ENCODE data around the gene ACADS. TPM values are rescaled to one million over a fixed set of nuclear protein-coding genes. Genes with fewer than 3 reads are reported as not detected.
A peak's percentile ranks its signal among the peaks of the same experiment; 100 is the strongest.

Gene ACADS
- total RNA-seq, 1 experiment from 2014 or later: 11.0 TPM

DNA sequence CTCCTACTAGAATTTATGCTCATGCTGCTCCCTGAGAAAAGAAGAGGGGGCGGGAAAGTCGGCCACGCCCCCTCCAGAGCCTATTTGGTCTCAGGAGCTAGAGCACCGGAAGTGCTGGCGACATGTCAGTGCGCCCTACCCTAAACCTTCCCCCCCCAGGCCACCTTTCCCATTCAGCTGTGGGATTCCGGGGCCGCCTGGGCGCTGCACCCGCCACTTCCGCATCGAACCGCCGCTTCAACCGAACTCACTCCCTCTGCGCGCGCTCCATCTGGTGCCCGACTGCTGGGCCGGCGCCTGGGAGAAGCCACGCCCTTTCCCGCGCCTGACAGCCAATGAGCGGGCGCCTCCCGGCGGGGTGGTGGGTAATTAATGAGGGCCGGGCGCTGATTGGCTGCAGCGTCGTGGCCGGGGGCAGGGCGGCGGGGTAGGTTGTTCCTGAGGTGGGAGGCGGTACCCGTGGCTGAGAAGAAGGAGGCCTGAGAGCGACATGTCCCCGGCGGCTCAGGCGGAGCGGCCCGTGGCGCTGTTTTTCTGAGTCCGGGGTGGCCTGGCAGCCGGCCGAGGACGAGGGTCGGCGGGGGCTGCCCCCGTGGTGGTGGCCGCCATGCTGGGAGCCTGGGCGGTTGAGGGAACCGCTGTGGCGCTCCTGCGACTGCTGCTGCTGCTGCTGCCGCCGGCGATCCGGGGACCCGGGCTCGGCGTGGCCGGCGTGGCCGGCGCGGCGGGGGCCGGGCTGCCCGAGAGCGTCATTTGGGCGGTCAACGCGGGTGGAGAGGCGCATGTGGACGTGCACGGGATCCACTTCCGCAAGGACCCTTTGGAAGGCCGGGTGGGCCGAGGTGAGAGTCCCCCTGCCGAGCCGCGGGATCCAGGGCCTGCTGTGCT, 38.7 kb upstream of the ACADS start, which contains the start of gene MLEC (continued):
- TF ChIP-seq, protein P1, sequence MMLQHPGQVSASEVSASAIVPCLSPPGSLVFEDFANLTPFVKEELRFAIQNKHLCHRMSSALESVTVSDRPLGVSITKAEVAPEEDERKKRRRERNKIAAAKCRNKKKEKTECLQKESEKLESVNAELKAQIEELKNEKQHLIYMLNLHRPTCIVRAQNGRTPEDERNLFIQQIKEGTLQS (CRISPR knock-in tag; conservative IDR thresholded peaks at IDR 0.05): no peak
- no peak for TF ChIP-seq NFATC4 (CRISPR knock-in tag; IDR thresholded peaks at IDR 0.05)
- no peak for TF ChIP-seq EMX1 (CRISPR knock-in tag; IDR thresholded peaks at IDR 0.05)
- no peak for TF ChIP-seq ATF2 (CRISPR knock-in tag; IDR thresholded peaks at IDR 0.05; ENCODE audit: borderline replicate concordance, low read depth)
- TF ChIP-seq CBFB (CRISPR knock-in tag; IDR thresholded peaks at IDR 0.05; ENCODE audit: low read depth): no peak
- TF ChIP-seq RELA (CRISPR knock-in tag; IDR thresholded peaks at IDR 0.05; ENCODE audit: borderline replicate concordance): no peak; the same call in 1 of the 2 replicates
- TF ChIP-seq ZNF396 (CRISPR knock-in tag; IDR thresholded peaks at IDR 0.05; ENCODE audit: borderline replicate concordance): no peak
- no peak for TF ChIP-seq OVOL2 (CRISPR knock-in tag; IDR thresholded peaks at IDR 0.05; ENCODE audit: borderline replicate concordance)
- no peak for TF ChIP-seq ZNF532 (CRISPR knock-in tag; IDR thresholded peaks at IDR 0.05; ENCODE audit: borderline replicate concordance)
- 0 out of 2 replicates have a peak, but pooled peaks have one; percentile 59 for TF ChIP-seq NR3C1 (CRISPR knock-in tag; conservative IDR thresholded peaks at IDR 0.05; ENCODE audit: low read depth)
- TF ChIP-seq MAX (CRISPR knock-in tag; IDR thresholded peaks at IDR 0.05): no peak; the same call in 1 of the 2 replicates
- TF ChIP-seq ZNF423 (CRISPR knock-in tag; IDR thresholded peaks at IDR 0.05): no peak

DNA sequence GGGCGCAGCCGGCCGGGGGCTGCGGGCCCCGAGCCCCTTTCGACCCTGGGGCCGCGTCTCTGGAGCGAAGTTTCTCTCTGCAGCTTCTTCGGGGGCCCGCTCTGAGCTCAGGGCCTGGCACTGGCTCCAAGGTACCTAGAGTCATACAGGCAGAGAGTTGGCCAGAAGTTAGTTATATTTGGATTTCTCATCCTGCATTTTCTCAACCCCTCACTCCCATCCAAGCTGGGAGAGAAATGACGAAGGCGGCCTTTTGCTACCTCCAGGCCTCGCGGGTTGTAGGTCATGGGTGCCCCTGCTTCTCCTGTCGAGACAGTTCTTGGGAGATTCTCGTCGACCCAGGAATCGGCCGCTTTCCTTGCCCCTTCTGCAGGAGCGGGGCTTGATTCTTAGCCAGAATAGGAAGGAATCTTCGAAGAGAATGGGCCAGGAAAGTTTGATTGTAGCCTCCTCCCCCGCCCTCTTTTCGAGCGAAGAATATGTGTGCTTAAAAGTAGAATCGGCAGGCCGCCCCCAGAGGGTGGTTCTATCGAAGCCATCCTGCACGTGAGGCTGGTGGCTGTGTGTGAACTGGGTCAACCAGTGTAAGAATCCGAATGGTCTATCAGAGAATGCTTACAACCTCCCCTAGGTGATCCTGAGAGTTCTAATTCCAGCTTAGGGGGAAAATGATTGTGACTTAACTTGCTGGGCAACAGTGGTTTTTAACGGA, 37.9 kb upstream of the ACADS start:
- ChIA-PET CTCF (interaction anchor here (0.9 to 3.6 kb wide), 6 partner anchors 12 to 106 kb away, joined by 3 to 24 read pairs (median 4); partner anchors contain the start of gene POP5), POLR2A (interaction anchor here (1.2 to 1.4 kb wide), 2 partner anchors 38 to 41 kb away, joined by 4 to 9 read pairs; no protein-coding TSS in a partner anchor)
- peak; percentile 28 for DNase-seq (ENCODE audit: low spot score)
- ATAC-seq: no peak
- H3K4me3 Mint-ChIP-seq: peak overlapping the region; percentile 87
- H3K4me1 Mint-ChIP-seq: peaks cover 45% of the 10 kb centered on the region
- no peaks in the 10 kb centered on the region for H3K27me3 Mint-ChIP-seq (ENCODE audit: low read depth)
- no peaks in the 10 kb centered on the region for H3K9me3 Mint-ChIP-seq
- H3K36me3 Mint-ChIP-seq: no peaks in the 10 kb centered on the region
- H3K27ac Mint-ChIP-seq: peak overlapping the region; percentile 92
- TF ChIP-seq CBFB (CRISPR knock-in tag; IDR thresholded peaks at IDR 0.05; ENCODE audit: low read depth) (no peak), HMGA2 (CRISPR knock-in tag; IDR thresholded peaks at IDR 0.05) (no peak), CREB1 (CRISPR knock-in tag; IDR thresholded peaks at IDR 0.05) (no peak), ZNF423 (CRISPR knock-in tag; IDR thresholded peaks at IDR 0.05) (no peak), ZBTB43 (CRISPR knock-in tag; IDR thresholded peaks at IDR 0.05) (no peak), ZNF425 (CRISPR knock-in tag; conservative IDR thresholded peaks at IDR 0.05) (no peak)
- TF ChIP-seq, protein P2, sequence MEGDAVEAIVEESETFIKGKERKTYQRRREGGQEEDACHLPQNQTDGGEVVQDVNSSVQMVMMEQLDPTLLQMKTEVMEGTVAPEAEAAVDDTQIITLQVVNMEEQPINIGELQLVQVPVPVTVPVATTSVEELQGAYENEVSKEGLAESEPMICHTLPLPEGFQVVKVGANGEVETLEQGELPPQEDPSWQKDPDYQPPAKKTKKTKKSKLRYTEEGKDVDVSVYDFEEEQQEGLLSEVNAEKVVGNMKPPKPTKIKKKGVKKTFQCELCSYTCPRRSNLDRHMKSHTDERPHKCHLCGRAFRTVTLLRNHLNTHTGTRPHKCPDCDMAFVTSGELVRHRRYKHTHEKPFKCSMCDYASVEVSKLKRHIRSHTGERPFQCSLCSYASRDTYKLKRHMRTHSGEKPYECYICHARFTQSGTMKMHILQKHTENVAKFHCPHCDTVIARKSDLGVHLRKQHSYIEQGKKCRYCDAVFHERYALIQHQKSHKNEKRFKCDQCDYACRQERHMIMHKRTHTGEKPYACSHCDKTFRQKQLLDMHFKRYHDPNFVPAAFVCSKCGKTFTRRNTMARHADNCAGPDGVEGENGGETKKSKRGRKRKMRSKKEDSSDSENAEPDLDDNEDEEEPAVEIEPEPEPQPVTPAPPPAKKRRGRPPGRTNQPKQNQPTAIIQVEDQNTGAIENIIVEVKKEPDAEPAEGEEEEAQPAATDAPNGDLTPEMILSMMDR (IDR thresholded peaks at IDR 0.05): no peak
- TF ChIP-seq, protein P3, sequence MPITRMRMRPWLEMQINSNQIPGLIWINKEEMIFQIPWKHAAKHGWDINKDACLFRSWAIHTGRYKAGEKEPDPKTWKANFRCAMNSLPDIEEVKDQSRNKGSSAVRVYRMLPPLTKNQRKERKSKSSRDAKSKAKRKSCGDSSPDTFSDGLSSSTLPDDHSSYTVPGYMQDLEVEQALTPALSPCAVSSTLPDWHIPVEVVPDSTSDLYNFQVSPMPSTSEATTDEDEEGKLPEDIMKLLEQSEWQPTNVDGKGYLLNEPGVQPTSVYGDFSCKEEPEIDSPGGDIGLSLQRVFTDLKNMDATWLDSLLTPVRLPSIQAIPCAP (CRISPR knock-in tag; IDR thresholded peaks at IDR 0.05): no peak

Measured in WTC11 (cell line).